ENCODE data around the gene PIK3C3.
A peak's percentile ranks its signal among the peaks of the same experiment; 100 is the strongest.

The PIK3C3 gene

DNA sequence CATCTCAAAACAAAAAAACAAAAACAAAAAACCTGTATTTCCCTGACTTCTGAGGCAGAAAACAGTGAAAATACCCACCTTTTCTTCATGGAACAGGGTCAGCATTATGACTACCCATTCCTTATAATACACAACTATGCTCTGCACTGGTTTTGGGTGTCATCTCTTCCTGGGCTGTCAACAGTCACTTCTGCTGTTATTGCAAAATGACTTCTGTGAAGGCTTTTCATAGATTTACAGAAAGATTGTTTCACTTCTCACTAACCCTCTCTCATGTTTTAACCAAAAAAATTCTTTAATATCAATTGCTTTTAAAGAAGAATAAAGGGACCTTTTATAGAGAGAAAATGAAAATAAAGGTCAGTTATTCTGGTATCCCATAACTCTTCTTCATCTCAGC, 26.5 kb upstream of the PIK3C3 start:
- Histone ChIP-seq H3K4me1 (ENCODE audit: insufficient read depth, poor library complexity, severe bottlenecking) (no peaks in the 10 kb centered on the region), H3K9me3 (ENCODE audit: severe bottlenecking) (peaks cover 2% of the 10 kb centered on the region), H3K27ac (ENCODE audit: poor library complexity, severe bottlenecking) (no peak overlapping the region), H3K4me3 (ENCODE audit: severe bottlenecking) (no peak overlapping the region), H3K27me3 (ENCODE audit: insufficient read depth, poor library complexity, severe bottlenecking) (no peaks in the 10 kb centered on the region), H3K36me3 (ENCODE audit: low read depth) (no peaks in the 10 kb centered on the region)
- TF ChIP-seq, protein P1, sequence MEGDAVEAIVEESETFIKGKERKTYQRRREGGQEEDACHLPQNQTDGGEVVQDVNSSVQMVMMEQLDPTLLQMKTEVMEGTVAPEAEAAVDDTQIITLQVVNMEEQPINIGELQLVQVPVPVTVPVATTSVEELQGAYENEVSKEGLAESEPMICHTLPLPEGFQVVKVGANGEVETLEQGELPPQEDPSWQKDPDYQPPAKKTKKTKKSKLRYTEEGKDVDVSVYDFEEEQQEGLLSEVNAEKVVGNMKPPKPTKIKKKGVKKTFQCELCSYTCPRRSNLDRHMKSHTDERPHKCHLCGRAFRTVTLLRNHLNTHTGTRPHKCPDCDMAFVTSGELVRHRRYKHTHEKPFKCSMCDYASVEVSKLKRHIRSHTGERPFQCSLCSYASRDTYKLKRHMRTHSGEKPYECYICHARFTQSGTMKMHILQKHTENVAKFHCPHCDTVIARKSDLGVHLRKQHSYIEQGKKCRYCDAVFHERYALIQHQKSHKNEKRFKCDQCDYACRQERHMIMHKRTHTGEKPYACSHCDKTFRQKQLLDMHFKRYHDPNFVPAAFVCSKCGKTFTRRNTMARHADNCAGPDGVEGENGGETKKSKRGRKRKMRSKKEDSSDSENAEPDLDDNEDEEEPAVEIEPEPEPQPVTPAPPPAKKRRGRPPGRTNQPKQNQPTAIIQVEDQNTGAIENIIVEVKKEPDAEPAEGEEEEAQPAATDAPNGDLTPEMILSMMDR (IDR thresholded peaks at IDR 0.05; ENCODE audit: poor library complexity, severe bottlenecking) = no peak
- no peak for ATAC-seq (ENCODE audit: low read depth)
- no peak for DNase-seq (ENCODE audit: low spot score)

DNA sequence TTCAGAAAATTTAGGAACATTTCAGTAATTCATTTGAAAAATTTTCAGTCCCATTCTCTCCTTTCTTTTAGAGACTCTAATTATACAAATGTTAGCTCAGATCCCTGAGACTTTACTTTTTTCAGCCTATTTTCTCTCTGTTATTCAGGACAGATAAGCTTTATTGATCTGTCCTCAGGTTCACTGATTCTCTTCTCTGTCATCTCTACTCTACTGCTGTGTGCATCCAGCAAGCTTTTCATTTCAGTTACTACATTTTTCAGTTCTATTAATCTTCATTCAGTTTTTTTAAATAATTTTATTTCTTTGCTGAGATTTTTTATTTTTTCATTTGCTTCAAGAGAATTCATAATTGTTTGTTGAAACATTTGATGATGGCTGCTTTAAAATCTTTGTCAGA, 22.1 kb upstream of the PIK3C3 start:
- H3K4me3 ChIP-seq (ENCODE audit: severe bottlenecking) = no peak overlapping the region
- DNase-seq (ENCODE audit: low spot score) (no peak), ATAC-seq (ENCODE audit: low read depth) (no peak)
- H3K9me3 ChIP-seq (ENCODE audit: severe bottlenecking) = no peaks in the 10 kb centered on the region
- H3K27me3 ChIP-seq (ENCODE audit: insufficient read depth, poor library complexity, severe bottlenecking) = no peaks in the 10 kb centered on the region
- TF ChIP-seq, protein P1 (IDR thresholded peaks at IDR 0.05; ENCODE audit: poor library complexity, severe bottlenecking) = no peak
- no peaks in the 10 kb centered on the region for H3K36me3 ChIP-seq (ENCODE audit: low read depth)
- H3K27ac ChIP-seq (ENCODE audit: poor library complexity, severe bottlenecking) = no peak overlapping the region
- H3K4me1 ChIP-seq (ENCODE audit: insufficient read depth, poor library complexity, severe bottlenecking) = no peaks in the 10 kb centered on the region

DNA sequence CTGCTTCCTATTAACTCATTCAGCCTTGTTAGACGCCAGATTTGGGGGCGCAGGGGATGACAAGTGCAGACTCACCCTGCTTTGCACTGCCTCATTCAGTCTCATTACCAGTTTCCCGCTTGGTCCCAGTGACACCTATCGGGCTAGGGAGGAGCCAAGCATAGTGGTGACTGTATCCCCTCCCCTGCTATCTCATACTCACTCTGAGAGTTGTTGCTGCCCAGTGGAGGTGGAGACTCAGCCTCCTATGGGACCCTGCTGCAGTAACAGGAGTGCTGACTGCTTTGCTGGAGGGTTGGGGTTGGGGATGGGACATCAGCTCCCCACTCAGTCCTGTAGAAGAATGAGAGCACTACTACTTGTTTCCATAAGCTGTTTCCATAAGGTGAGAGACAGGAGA, 21.3 kb upstream of the PIK3C3 start:
- Histone ChIP-seq H3K9me3 (ENCODE audit: severe bottlenecking) (no peaks in the 10 kb centered on the region), H3K4me3 (ENCODE audit: severe bottlenecking) (no peak overlapping the region), H3K4me1 (ENCODE audit: insufficient read depth, poor library complexity, severe bottlenecking) (no peaks in the 10 kb centered on the region), H3K36me3 (ENCODE audit: low read depth) (no peaks in the 10 kb centered on the region), H3K27ac (ENCODE audit: poor library complexity, severe bottlenecking) (no peak overlapping the region), H3K27me3 (ENCODE audit: insufficient read depth, poor library complexity, severe bottlenecking) (no peaks in the 10 kb centered on the region)
- DNase-seq (ENCODE audit: low spot score) (no peak), ATAC-seq (ENCODE audit: low read depth) (no peak)
- TF ChIP-seq, protein P1 (IDR thresholded peaks at IDR 0.05; ENCODE audit: poor library complexity, severe bottlenecking) = no peak

DNA sequence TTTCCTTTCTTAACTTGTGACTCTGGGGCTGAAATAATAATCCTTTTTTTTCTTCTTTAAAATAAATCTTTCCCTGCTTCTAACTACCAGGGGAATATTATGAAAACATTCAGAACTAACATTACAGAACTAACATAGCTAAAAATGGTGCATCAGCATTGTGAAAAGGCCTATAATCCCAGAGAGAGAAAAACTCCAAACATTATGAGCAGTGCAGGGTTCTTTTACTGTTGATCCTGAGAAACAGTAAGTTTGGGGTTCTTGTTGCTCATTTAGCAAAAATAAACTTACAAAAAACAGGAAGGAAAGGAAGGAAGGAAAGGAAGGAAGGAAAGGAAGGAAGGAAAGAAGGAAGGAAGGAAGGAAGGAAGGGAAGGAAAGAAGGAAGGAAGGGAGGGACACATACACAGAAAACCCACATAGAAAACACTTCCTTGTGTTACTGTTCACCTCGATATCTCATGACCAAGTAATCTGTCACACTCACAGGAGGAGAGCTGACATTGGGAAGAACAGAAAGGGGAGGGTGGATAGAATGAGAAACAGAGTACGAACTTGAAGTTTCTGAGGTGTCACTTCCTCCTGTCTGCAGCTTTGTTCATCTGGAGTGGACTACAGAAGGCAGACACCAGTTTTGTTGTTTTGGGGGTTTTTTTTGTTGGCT, 18.4 kb upstream of the PIK3C3 start:
- H3K36me3 ChIP-seq (ENCODE audit: low read depth) = no peaks in the 10 kb centered on the region
- ATAC-seq (ENCODE audit: low read depth) (no peak), DNase-seq (ENCODE audit: low spot score) (no peak)
- no peak overlapping the region for H3K27ac ChIP-seq (ENCODE audit: poor library complexity, severe bottlenecking)
- TF ChIP-seq, protein P1 (IDR thresholded peaks at IDR 0.05; ENCODE audit: poor library complexity, severe bottlenecking) = no peak
- no peaks in the 10 kb centered on the region for H3K9me3 ChIP-seq (ENCODE audit: severe bottlenecking)
- H3K4me1 ChIP-seq (ENCODE audit: insufficient read depth, poor library complexity, severe bottlenecking) = peaks cover 10% of the 10 kb centered on the region
- H3K4me3 ChIP-seq (ENCODE audit: severe bottlenecking) = no peak overlapping the region
- H3K27me3 ChIP-seq (ENCODE audit: insufficient read depth, poor library complexity, severe bottlenecking) = no peaks in the 10 kb centered on the region

DNA sequence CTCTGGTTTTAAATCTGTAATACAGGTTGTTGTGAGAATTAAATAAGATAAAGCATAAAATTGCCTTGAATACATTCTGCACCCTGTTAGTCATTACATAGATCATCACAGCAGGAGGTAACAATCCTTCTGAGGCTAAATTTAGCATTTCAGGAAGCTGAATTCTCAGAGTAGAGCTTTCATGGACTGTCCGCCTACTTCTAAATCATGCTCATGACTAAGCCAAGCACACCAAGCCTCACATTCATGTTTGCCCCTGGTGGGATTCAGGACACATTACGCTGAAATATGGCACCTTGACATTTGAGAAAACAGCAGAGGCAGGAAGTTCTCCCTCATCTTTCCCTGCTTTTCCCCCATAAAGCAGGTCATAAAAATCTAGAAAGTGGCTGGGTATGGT, 16.6 kb upstream of the PIK3C3 start:
- Histone ChIP-seq H3K9me3 (ENCODE audit: severe bottlenecking) (no peaks in the 10 kb centered on the region), H3K4me3 (ENCODE audit: severe bottlenecking) (no peak overlapping the region), H3K27ac (ENCODE audit: poor library complexity, severe bottlenecking) (no peak overlapping the region), H3K36me3 (ENCODE audit: low read depth) (no peaks in the 10 kb centered on the region), H3K27me3 (ENCODE audit: insufficient read depth, poor library complexity, severe bottlenecking) (no peaks in the 10 kb centered on the region), H3K4me1 (ENCODE audit: insufficient read depth, poor library complexity, severe bottlenecking) (peaks cover 10% of the 10 kb centered on the region)
- TF ChIP-seq, protein P1 (IDR thresholded peaks at IDR 0.05; ENCODE audit: poor library complexity, severe bottlenecking) = no peak
- DNase-seq (ENCODE audit: low spot score) = no peak
- ATAC-seq (ENCODE audit: low read depth) = peak; percentile 43; the same call in 1 of the 3 replicates

Data from RWPE2 (cell line).